HL-60 (cell line): ENCODE results near the gene LINGO4.

Source experiments
- DNase-seq, 2 experiments: peaks; one replicate each; pipeline ENCODE4 v3.0.0-alpha.2; 2010 to 2020; ENCODE audit warnings: low read depth in 1 of 2, low spot score in 1 of 2
- H3K27ac ChIP-seq: fragments of 250-450 bp; sonication (Bioruptor Pico); replicated peaks from 2 replicates; pipeline ENCODE4 v1.5.1; 2020; ENCODE audit warnings: mild to moderate bottlenecking, moderate library complexity
- H3K27me3 ChIP-seq: fragments of 250-450 bp; sonication (Bioruptor Pico); 2 replicates; pipeline ENCODE4 v1.5.1; 2021; ENCODE audit warnings: mild to moderate bottlenecking, moderate library complexity; ENCODE audit not compliant: insufficient read depth, poor library complexity, severe bottlenecking
- H3K4me3 ChIP-seq: replicated peaks from 2 replicates; pipeline ENCODE4 v1.5.1; 2011; ENCODE audit warnings: mild to moderate bottlenecking, control low read depth, low read length; ENCODE audit not compliant: insufficient read depth
- CTCF ChIP-seq: IDR thresholded peaks from one replicate; pipeline ENCODE4 v1.5.1; 2011; ENCODE audit warnings: low read length, control low read depth, inconsistent platforms; ENCODE audit not compliant: insufficient read depth
- GABPA ChIP-seq: IDR thresholded peaks from 2 replicates; pipeline ENCODE4 v1.6.1; 2012; ENCODE audit warnings: low read depth
- POLR2AphosphoS5 ChIP-seq: IDR thresholded peaks from 2 replicates; pipeline ENCODE4 v1.6.1; 2012; ENCODE audit warnings: low read depth
- REST ChIP-seq: IDR thresholded peaks from 2 replicates; pipeline ENCODE4 v1.6.1; 2012; ENCODE audit warnings: low read depth; ENCODE audit not compliant: insufficient replicate concordance
- SPI1 ChIP-seq: IDR thresholded peaks from 2 replicates; pipeline ENCODE4 v1.6.1; 2012; ENCODE audit warnings: low read depth, mild to moderate bottlenecking, borderline replicate concordance

LINGO4 gene

GRCh38 chr1:151819976-151820623, 14.9 kb upstream of the LINGO4 start:
- H3K27ac ChIP-seq, result no peak overlapping the region
- DNase-seq, result no peak
- TF ChIP-seq POLR2AphosphoS5 (no peak), GABPA (no peak), REST (no peak), SPI1 (no peak), CTCF (no peak)
- H3K4me3 ChIP-seq, result no peak overlapping the region
- H3K27me3 ChIP-seq, result no peaks in the 10 kb centered on the region

- no peaks in the 10 kb centered on the region for H3K27me3 ChIP-seq
- TF ChIP-seq SPI1, result no peak
- TF ChIP-seq CTCF, result no peak
- TF ChIP-seq GABPA, result no peak
- TF ChIP-seq POLR2AphosphoS5, result no peak
- no peak for TF ChIP-seq REST
- no peak overlapping the region for H3K27ac ChIP-seq
- no peak overlapping the region for H3K4me3 ChIP-seq
- DNase-seq, result no peak
Observed at GRCh38 chr1:151819227-151819835, 14.1 kb upstream of the LINGO4 start.

- DNase-seq, result peak in 1 of 2 experiments; percentile 59
- Histone ChIP-seq H3K27me3 (no peaks in the 10 kb centered on the region), H3K27ac (no peak overlapping the region), H3K4me3 (no peak overlapping the region)
- TF ChIP-seq POLR2AphosphoS5 (no peak), REST (no peak), SPI1 (peak; percentile 83)
Observed at GRCh38 chr1:151817353-151817730, 12.1 kb upstream of the LINGO4 start.
